CD4-positive, alpha-beta T cell treated with Interferon gamma for 1 hour (primary cell): ENCODE measurements around the gene PANK3.
"Not testable (repeated sequence)": the region's sequence is repeated elsewhere in the genome, so short reads cannot be mapped to it uniquely, and the experiment has no call there.

Experiments used
- DNase-seq: peaks from one replicate; pipeline ENCODE4 v3.0.0-alpha.2; 2020

Gene PANK3

DNA sequence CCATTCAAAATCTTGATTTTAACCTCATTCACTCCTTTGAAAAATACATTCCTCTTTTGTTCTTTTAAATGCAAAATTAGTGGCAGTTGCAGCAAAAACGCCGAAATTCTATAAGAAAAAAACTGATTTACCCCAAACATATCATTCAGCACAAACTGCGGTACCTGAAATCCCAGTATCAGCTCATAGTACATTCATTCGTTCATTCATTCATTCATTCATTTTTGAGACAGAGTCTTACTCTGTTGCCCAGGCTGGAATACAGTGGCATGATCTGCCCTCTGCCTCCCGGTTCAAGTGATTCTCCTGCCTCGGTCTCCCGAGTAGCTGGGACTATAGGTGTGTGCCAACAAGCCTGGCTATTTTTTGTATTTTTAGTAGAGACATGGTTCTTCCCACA is 29.6 kb downstream of the PANK3 start:
- DNase-seq: no peak

DNA sequence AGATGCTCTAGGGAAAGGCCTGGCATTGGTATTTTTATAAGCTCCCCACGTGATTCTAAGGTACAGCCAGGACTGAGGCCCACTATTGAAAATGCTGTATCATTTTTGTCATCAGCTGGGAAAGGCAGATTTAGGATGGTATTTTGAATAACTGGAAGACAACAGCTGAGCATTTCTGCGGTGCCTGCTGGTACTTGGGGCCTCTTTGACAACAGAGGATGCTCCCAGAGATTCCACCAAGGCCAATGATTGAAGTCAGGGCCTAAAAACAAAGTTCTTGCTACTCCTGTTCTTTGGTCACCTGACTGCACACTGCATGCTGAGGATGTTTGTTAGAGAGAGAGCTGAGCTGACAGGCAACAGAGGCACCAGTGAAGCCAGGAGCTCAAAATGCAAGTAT is 42.0 kb downstream of the PANK3 start:
- no peak for DNase-seq

GRCh38 chr5:168534351-168534750 is 44.8 kb downstream of the PANK3 start:
- DNase-seq: not testable (repeated sequence)

GRCh38 chr5:168531987-168532864 is 46.9 kb downstream of the PANK3 start:
- no peak for DNase-seq

DNA sequence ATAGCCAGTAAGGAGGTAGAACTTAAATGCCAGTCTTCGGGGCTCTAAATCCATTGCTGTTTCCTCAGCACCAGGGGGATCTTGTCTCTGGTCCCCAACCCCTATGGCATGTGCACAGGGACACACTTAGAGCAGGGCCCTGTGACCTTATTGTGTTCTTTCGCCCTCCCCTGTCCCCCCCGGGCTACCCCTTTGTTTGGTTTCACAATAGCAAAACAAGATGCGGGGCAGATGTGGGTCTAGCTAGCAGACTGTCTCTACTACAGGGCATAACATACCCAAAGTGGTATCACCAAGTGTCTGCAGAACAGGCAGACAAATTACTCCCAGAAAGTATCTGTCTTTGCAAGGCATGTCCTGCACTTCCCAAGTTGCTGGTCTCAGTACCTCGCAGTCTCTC is 48.0 kb downstream of the PANK3 start:
- no peak for DNase-seq

- no peak for DNase-seq
These were observed 48.5 kb downstream of the PANK3 start for GRCh38 chr5:168530621-168531150.

DNA sequence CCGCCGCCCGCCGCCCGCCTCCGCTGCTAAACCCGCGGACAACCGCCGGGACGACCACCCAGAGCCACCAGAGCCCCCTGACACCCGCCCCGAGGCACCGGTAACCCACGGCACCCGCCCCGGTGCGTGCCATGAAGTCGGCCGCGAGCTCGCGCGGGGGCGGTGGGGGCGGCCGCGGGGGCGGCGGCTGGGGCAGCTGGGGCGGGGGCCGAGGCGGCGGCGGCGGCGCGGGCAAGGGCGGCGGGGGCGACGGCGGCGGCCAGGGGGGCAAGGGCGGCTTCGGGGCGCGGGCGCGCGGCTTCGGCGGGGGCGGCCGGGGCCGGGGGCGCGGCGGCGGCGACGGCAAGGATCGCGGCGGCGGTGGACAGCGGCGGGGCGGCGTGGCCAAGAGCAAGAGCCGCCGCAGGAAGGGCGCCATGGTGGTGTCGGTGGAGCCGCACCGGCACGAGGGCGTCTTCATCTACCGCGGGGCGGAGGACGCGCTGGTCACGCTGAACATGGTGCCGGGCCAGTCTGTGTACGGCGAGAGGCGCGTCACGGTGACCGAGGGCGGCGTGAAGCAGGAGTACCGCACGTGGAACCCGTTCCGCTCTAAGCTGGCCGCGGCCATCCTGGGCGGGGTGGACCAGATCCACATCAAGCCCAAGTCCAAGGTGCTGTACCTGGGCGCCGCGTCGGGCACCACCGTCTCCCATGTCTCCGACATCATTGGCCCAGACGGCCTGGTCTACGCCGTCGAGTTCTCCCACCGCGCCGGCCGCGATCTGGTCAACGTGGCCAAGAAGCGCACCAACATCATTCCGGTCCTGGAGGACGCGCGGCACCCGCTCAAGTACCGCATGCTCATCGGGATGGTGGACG is 49.6 kb downstream of the PANK3 start:
- DNase-seq: no peak

GRCh38 chr5:168528521-168529373 is 50.4 kb downstream of the PANK3 start, which contains the start of gene FBLL1:
Gene FBLL1 (plus strand): TSS chr5:168529305. CDS start chr5:168529505, 200 bp downstream.
- no peak for DNase-seq

DNA sequence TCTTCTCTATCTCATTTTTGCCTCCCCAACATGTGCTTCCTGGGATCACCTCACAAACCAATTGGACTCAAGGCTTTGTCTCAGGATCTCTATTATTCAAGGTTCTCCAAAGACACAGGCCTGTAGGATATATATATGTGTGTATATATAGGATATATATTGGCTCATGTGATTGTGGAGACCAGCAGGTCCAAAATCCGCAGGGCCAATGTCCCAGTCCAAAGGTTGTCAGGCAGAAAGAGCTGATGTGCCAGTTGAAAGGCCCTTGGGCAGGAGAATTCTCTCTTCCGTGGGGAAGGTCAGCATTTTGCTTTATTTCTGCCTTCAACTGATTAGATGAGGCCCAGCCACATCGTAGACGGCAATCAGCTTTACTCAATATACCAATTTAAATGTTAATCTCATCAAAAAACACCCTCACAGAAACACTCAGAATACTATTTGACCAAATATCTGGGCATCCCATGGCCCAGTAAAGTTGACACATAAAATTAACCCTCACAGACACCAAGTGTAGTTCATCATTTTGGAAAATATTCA is 51.3 kb downstream of the PANK3 start:
- no peak for DNase-seq

DNA sequence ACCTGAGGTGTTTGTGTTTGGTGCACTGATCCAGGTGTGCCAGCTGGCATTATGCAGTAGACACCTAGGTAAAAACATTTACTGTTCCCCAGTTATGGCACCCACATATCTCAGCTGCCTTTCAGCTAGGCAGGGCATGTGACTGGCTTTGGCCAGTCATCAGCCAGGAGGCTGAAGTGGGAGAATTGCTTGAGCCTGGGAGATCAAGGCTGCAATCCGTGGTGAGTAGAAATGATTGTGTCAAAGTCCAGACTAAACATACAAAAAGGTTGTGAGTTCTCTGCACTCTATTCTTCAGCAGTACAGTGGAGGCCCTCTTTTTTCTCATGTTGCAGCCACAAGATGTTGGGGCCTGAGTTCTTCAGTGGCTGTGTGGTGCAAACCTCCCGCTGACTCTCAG is 53.3 kb downstream of the PANK3 start:
- DNase-seq: no peak

- DNase-seq: no peak
These were observed 65.2 kb downstream of the PANK3 start for GRCh38 chr5:168513861-168514428.

DNA sequence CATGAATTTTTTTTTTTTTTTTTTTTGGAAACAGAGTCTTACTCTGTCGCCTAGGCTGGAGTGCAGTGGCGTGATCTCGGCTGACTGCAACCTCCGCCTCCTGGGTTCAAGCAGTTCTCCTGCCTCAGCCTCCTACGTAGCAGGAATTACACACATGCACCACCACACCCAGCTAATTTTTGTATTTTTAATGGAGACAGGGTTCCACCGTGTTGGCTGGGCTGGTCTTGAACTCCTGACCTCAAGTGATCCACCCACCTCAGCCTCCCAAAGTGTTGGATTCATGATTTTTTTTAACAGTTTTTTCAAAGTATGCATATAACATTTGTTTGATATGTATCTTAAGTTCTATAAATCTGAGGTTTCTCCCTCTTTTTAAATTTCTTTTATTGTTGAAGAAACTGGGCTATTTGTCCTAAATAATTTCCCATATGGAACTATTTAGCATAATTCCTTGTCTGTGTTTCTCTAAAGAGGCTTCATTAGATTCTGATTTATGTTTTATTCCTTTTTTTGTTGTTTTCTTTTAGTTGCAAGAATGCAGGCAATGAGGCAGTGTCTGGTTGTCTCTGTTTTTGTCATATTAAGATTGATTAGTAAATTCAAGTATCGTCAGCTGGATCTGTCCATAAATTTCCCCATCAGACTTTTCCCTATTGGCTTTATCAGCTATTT is 76.5 kb downstream of the PANK3 start:
- DNase-seq: no peak
